Kidney (tissue), 14 donors: ENCODE measurements around the gene FAM20A. TPM values are rescaled to one million over a fixed set of nuclear protein-coding genes. Genes with fewer than 3 reads are reported as not detected.

Experiments used
- DNase-seq, 5 donors: peaks; one replicate each; pipeline ENCODE4 v3.0.0-alpha.2; 2013 to 2020
- FAIRE-seq: peaks from 2 replicates; lab custom pipeline; 2012; peaks lifted over from hg19 to GRCh38; lab: Jason Lieb, UNC
- H3K27ac ChIP-seq, 2 donors: one replicate each; pipeline ENCODE4 v1.7.0; 2013; ENCODE audit warnings: low read depth in 2 of 2, low read length in 2 of 2, inconsistent platforms in 1 of 2
- H3K27me3 ChIP-seq: one replicate; pipeline ENCODE4 v1.7.1; 2013; ENCODE audit warnings: low read length, inconsistent platforms; ENCODE audit not compliant: control insufficient read depth, insufficient read depth
- H3K36me3 ChIP-seq, 3 donors: one replicate each; pipeline versions ENCODE4 v1.7.0 to v1.7.1; 2013; ENCODE audit warnings: low read length in 3 of 3, control low read depth in 1 of 3, inconsistent platforms in 1 of 3; ENCODE audit not compliant: insufficient read depth in 3 of 3, control insufficient read depth in 2 of 3
- H3K4me1 ChIP-seq, 3 donors: one replicate each; pipeline versions ENCODE4 v1.7.0 to v1.7.1; 2013; ENCODE audit warnings: low read length in 3 of 3, inconsistent platforms in 1 of 3, low read depth in 1 of 3; ENCODE audit not compliant: control insufficient read depth in 2 of 3, insufficient read depth in 2 of 3
- H3K4me3 ChIP-seq, 3 donors: one replicate each; pipeline versions ENCODE4 v1.7.0 to v1.8.1; 2013; ENCODE audit warnings: low read length in 3 of 3, control low read depth in 1 of 3, inconsistent platforms in 1 of 3
- H3K9ac ChIP-seq, 3 donors: one replicate each; pipeline versions ENCODE4 v1.7.0 to v1.7.1; 2013; ENCODE audit warnings: low read length in 3 of 3, control low read depth in 1 of 3, inconsistent platforms in 1 of 3
- H3K9me3 ChIP-seq, 3 donors: one replicate each; pipeline versions ENCODE4 v1.7.0 to v1.7.1; 2013; ENCODE audit warnings: low read length in 3 of 3, control low read depth in 1 of 3, inconsistent platforms in 1 of 3; ENCODE audit not compliant: control insufficient read depth in 2 of 3, insufficient read depth in 1 of 3
- intact Hi-C: fragments of 100-400 bp; cut with DNase I; formaldehyde crosslinking; loops from one replicate; pipeline ENCODE4 v1.11.1; 2022
- polyA plus RNA-seq: library from polyadenylated mRNA; stranded (reverse); fragments of 350-450 nt; fragmentation: Illumina TruSeq; extraction: RNeasy Lipid Tissue Mini Kit (QIAGEN cat#74804); gene quantifications from one replicate; pipeline ENCODE4 v1.2.3, GENCODE V29; 2014; ENCODE audit warnings: low read depth, low replicate concordance; ENCODE audit not compliant: insufficient read depth
- total RNA-seq: library from RNA; stranded (reverse); fragmentation: NEBNext Ultra II Directional; extraction: Animal tissue kit (Norgen Biotek cat#: 25700); gene quantifications from one replicate; pipeline ENCODE4 v1.2.1, GENCODE V29; 2021
- TF ChIP-seq, protein P1 (sequence below): IDR thresholded peaks from 3 replicates; pipeline ENCODE4 v1.5.1; 2012; ENCODE audit warnings: mild to moderate bottlenecking, moderate library complexity, borderline replicate concordance; ENCODE audit not compliant: insufficient read depth; ENCODE audit errors: extremely low read depth
- donor health status: control.
- donor health status: control.
- donor health status: control.
- donor health status: control.
- donor health status: control.
- donor health status: DM: yes; HTN: yes; CAD: no.
- donor health status: Normal renal cell carcinoma (clear cell type).

Gene FAM20A
- total and polyA plus RNA-seq, 2 donors from 2014 or later: 65.8 to 77.7 TPM

DNA sequence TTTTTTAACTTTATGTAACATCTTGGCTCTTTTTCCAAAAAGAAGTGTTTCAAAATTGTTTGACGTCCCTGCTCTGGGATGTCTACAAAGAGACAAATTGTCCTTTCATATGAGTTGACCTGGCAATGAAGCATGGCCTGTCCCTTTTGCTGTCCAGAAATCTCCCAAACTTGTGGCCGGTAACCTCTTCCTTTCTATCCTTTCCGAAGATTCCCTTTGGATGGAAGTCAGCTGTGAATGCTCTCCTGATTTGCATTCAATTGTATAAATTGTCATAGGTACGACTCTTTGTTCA, 40.9 kb upstream of the FAM20A start:
- no peak overlapping the region for H3K27ac ChIP-seq
- TF ChIP-seq, protein P1, sequence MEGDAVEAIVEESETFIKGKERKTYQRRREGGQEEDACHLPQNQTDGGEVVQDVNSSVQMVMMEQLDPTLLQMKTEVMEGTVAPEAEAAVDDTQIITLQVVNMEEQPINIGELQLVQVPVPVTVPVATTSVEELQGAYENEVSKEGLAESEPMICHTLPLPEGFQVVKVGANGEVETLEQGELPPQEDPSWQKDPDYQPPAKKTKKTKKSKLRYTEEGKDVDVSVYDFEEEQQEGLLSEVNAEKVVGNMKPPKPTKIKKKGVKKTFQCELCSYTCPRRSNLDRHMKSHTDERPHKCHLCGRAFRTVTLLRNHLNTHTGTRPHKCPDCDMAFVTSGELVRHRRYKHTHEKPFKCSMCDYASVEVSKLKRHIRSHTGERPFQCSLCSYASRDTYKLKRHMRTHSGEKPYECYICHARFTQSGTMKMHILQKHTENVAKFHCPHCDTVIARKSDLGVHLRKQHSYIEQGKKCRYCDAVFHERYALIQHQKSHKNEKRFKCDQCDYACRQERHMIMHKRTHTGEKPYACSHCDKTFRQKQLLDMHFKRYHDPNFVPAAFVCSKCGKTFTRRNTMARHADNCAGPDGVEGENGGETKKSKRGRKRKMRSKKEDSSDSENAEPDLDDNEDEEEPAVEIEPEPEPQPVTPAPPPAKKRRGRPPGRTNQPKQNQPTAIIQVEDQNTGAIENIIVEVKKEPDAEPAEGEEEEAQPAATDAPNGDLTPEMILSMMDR: no peak

DNA sequence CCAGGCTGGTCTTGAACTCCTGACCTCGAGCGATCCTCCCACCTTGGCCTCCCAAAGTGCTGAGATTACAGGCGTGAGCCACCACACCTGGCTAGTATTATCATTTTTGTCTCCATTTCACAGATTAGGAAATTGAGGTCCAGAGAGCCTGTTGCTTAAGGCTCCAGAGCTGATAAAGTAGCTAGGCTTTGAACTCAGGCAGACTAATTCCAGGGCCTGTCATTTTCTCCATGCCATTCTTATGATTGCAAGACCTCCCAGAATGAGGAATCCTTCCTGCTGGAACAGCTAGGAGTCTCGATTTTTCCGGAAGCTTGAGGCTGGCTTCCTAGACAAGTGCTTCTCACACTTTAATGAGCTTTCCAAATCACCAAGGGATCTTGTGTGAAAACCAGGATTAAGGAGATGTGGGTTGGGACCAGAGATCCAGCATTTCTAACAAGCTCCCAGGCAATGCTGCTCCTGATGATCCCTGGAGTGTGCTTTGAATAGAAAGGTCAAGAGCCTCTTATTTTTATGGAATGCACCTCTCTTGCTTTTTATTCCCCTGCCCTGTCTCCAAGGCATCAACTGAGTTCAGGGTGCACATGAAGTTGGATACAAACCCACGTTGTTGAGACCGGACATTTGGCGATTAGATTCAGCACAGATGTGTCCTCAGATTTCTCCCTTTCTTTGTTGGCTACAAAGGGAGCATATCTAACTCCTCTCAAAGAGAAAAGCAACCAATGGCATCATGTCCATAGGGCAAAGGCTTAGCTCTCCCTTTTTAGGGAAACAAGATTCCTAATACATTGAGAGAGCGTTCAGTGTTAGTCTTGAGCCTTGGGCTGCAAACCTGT, 40.3 kb upstream of the FAM20A start:
- intact Hi-C loops: no loop called here
- DNase-seq: no peak
- Histone ChIP-seq H3K36me3 (no peaks in the 10 kb centered on the region), H3K4me3 (no peak overlapping the region), H3K27me3 (no peaks in the 10 kb centered on the region), H3K4me1 (no peaks in the 10 kb centered on the region), H3K27ac (no peak overlapping the region), H3K9ac (no peak overlapping the region), H3K9me3 (no peaks in the 10 kb centered on the region)
- FAIRE-seq: no peak
- TF ChIP-seq, protein P1: no peak

More for the DNA sequence above, 40.9 kb upstream of the FAM20A start:
- FAIRE-seq (no peak), DNase-seq (no peak)
- no peaks in the 10 kb centered on the region for H3K4me1 ChIP-seq
- no peaks in the 10 kb centered on the region for H3K36me3 ChIP-seq
- H3K27me3 ChIP-seq: no peaks in the 10 kb centered on the region
- intact Hi-C loops: no loop called here
- no peaks in the 10 kb centered on the region for H3K9me3 ChIP-seq
- no peak overlapping the region for H3K4me3 ChIP-seq
- no peak overlapping the region for H3K9ac ChIP-seq

DNA sequence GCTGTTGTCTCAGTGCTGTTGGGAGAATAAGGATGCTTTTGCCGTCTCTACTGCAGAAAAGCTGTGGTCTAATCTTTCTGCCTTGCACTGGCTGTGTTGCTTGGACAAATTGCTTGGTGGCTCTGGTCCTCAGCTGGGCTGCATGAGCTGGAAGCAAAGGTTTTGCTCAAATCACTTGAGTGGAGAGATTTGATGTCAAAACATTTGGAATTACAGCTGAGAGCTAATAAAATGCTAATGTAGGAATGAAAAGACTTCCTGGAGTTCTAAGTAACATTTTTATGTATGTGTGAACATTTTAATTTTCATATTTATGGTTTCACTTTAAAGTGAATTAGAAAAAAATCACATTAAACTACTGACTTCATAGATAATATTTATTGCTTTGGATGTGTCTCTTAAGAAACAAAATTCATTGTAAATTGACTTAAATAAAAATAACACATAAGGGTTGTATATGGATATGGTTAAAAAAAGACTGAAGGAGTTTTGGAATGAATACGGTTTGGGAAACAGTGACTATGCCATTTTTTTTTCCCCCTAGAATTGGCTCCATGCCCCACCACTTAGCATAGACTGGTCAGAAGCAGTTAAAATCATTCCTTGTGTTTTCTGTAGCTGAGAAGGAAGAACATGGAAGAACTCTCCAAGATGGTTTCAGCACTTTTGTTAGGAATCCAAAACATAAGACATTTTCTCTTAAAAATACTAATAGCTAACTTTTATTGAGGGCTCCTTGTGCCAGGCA, 39.2 kb upstream of the FAM20A start:
- TF ChIP-seq, protein P1: no peak
- H3K36me3 ChIP-seq: no peaks in the 10 kb centered on the region
- intact Hi-C loops: no loop called here
- H3K9me3 ChIP-seq: no peaks in the 10 kb centered on the region
- no peak overlapping the region for H3K4me3 ChIP-seq
- DNase-seq (peak in 3 of 5 donors; percentile 23 to 91 (median 77)), FAIRE-seq (no peak)
- H3K27me3 ChIP-seq: no peaks in the 10 kb centered on the region
- no peak overlapping the region for H3K9ac ChIP-seq
- no peaks in the 10 kb centered on the region for H3K4me1 ChIP-seq
- H3K27ac ChIP-seq: no peak overlapping the region
